ENCODE measurements around the gene E2F4. TPM values are rescaled to one million over a fixed set of nuclear protein-coding genes. Genes with fewer than 3 reads are reported as not detected.

The E2F4 gene
- total RNA-seq, 1 donor from 2014 or later: 66.5 TPM

DNA sequence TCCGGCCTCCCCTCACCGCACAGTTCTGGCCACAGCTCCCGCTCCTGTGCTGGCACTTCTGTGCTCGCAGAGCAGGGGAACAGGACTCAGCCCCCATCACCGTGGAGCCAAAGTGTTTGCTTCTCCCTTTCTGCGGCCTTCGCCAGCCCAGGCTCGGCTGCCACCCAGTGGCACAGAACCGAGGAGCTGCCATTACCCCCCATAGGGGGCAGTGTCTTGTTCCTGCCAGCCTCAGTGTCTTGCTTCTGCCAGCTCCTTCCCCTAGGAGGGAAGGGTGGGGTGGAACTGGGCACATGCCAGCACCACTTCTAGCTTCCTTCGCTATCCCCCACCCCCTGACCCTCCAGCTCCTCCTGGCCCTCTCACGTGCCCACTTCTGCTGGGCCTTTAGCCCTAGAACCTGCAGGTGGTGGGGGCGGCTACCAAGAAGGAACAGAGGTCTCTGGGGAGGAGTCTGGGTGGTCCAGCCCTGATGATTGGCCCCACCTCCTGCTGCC, 6.3 kb downstream of the E2F4 start:
- Histone ChIP-seq H3K9me3 (no peaks in the 10 kb centered on the region), H3K4me1 (peaks cover 24% of the 10 kb centered on the region), H3K36me3 (peaks cover 81% of the 10 kb centered on the region), H3K27ac (peak overlapping the region; percentile 71), H3K27me3 (ENCODE audit: low read depth) (no peaks in the 10 kb centered on the region), H3K4me3 (no peak overlapping the region)
- ATAC-seq: peak; percentile 54 to 69
- TF ChIP-seq, protein P1, sequence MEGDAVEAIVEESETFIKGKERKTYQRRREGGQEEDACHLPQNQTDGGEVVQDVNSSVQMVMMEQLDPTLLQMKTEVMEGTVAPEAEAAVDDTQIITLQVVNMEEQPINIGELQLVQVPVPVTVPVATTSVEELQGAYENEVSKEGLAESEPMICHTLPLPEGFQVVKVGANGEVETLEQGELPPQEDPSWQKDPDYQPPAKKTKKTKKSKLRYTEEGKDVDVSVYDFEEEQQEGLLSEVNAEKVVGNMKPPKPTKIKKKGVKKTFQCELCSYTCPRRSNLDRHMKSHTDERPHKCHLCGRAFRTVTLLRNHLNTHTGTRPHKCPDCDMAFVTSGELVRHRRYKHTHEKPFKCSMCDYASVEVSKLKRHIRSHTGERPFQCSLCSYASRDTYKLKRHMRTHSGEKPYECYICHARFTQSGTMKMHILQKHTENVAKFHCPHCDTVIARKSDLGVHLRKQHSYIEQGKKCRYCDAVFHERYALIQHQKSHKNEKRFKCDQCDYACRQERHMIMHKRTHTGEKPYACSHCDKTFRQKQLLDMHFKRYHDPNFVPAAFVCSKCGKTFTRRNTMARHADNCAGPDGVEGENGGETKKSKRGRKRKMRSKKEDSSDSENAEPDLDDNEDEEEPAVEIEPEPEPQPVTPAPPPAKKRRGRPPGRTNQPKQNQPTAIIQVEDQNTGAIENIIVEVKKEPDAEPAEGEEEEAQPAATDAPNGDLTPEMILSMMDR (IDR thresholded peaks at IDR 0.05): peak; percentile 63
- intact Hi-C loops (cut with DNase I): no loop called here
- peak; percentile 70 for DNase-seq

DNA sequence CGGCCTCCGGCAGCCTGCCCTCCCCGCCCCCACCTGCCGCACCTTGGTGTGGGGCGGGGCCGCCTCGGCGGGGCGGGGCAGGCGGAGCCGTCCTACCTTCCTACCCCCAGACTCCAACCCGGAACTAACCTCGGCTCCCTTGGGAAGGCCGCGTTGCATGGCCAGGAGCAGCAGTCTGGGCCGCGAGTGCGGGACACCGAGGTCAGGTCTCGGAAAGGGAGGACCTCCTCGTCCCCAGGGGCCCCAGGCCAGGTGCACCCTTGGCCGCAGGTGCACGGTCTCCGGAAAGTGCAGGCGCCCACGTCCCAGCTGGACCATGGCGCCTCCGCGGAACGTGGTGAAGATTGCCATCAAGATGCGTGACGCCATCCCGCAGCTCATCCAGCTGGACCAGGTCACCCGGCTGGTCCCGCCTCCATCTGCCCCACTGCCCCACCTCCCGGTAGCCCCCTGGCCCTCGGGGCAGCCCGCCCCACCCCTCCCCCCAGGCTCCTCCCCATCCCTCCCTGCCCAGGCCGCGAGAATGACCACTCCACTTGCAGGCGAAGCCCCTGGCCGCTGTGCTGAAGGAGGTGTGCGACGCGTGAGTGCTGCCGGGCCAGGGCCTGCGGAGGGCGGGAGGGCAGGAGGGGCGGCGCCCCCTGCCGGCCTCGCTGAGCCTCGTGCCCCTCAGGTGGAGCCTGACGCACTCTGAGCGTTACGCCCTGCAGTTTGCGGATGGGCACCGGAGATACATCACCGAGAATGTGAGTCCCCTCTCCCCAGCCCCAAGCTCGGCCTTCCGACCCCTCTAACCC, 7.3 kb downstream of the E2F4 start, which contains the start of gene ELMO3:
Gene ELMO3, plus strand, starts transcription at position 121 of the 797 bp plus-strand sequence. Its CDS starts 196 bp downstream, at position 317.
- H3K27ac ChIP-seq: peak within 1 kb of the TSS; percentile 71
- TF ChIP-seq, protein P1 (IDR thresholded peaks at IDR 0.05): peak; percentile 42
- intact Hi-C loops (cut with DNase I): no loop called here
- no peaks in the 10 kb centered on the region for H3K9me3 ChIP-seq
- ATAC-seq (peak; percentile 87 to 92), DNase-seq (peak; percentile 77)
- peak within 1 kb of the TSS; percentile 58 for H3K4me3 ChIP-seq
- H3K4me1 ChIP-seq: peaks cover 15% of the 10 kb centered on the region
- peaks cover 81% of the 10 kb centered on the region for H3K36me3 ChIP-seq
- H3K27me3 ChIP-seq (ENCODE audit: low read depth): no peaks in the 10 kb centered on the region

DNA sequence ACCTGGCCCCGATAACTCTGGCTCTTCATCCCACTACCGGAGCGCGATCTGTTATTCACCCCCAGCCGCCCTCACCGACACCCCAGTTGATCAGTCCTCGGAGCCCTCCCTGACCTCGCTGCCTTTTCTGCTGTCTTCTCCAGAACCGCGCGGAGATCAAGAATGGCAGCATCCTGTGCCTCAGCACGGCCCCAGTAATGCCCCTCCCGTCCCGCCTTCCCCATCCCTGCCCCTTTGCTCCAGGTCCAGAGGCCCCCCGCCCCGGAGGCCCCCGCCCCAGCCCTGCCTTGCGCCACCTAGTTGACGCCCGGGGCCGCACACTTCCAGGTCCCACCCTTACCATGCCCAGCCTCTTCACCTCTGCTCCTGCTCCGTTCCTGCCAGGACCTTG, 7.8 kb downstream of the E2F4 start:
- H3K4me1 ChIP-seq: peaks cover 13% of the 10 kb centered on the region
- DNase-seq: no peak
- no peaks in the 10 kb centered on the region for H3K27me3 ChIP-seq (ENCODE audit: low read depth)
- no peak overlapping the region for H3K27ac ChIP-seq
- H3K9me3 ChIP-seq: no peaks in the 10 kb centered on the region
- ATAC-seq: peak; percentile 37 to 47
- intact Hi-C loops (cut with DNase I): no loop called here
- H3K36me3 ChIP-seq: peaks cover 76% of the 10 kb centered on the region
- peak overlapping the region; percentile 58 for H3K4me3 ChIP-seq
- TF ChIP-seq, protein P1 (IDR thresholded peaks at IDR 0.05): no peak

DNA sequence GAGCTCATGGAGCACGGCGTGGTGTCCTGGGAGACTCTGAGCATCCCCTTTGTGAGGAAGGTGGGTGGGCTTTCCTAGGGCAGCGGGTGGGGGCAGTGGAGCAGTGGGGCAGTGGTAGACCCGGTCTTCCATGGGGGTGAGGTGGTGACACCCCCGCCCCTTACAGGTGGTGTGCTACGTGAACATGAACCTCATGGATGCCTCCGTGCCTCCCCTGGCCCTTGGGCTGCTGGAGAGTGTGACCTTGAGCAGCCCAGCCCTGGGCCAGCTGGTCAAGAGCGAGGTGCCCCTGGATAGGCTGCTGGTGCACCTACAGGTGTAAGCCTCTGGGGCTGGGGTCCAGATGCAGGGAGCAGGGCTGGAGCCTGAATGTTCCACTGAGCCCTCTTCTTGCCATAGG, 8.5 kb downstream of the E2F4 start:
- TF ChIP-seq, protein P1 (IDR thresholded peaks at IDR 0.05): no peak
- Histone ChIP-seq H3K27me3 (ENCODE audit: low read depth) (no peaks in the 10 kb centered on the region), H3K4me3 (no peak overlapping the region), H3K36me3 (peaks cover 69% of the 10 kb centered on the region), H3K27ac (no peak overlapping the region), H3K9me3 (no peaks in the 10 kb centered on the region), H3K4me1 (peaks cover 13% of the 10 kb centered on the region)
- ATAC-seq (no peak), DNase-seq (no peak)
- intact Hi-C loops (cut with DNase I): no loop called here

DNA sequence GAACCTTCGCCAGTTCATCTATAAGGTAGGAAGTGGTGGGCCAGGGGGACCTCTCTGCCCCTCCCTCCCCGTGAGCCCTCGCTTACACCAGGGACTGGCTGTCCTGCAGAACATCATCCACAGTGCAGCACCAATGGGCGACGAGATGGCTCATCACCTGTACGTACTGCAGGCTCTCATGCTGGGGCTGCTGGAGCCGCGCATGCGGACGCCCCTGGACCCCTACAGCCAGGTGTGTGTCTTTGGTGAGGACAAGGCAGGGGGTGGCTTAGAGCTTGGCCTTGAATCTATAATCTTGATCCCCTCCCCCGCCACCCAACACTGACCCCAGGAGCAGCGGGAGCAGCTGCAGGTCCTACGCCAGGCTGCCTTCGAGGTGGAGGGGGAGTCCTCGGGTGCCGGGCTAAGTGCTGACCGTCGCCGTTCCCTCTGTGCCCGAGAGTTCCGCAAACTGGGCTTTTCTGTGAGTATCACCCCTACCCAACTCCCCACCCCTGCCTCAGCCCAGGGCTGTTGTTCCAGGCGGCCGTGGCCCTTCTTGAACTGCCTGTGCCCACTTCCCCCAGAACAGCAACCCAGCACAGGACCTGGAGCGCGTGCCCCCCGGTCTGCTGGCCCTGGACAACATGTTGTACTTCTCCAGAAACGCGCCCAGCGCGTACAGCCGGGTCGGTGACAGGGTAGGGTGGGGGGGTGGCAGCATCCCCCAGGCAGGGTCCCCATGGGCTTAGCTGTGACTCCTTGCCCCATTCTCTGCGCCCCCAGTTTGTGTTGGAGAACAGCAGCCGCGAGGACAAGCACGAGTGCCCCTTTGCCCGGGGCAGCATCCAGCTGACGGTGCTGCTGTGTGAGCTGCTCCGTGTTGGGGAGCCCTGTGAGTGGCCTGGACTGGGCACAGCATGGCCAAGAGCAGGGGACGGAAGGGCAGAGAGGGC, 9.7 kb downstream of the E2F4 start:
- DNase-seq: no peak
- peaks cover 58% of the 10 kb centered on the region for H3K36me3 ChIP-seq
- intact Hi-C loops (cut with DNase I): no loop called here

More for the DNA sequence above, 9.7 kb downstream of the E2F4 start:
- Histone ChIP-seq H3K27me3 (ENCODE audit: low read depth) (no peaks in the 10 kb centered on the region), H3K4me1 (peaks cover 13% of the 10 kb centered on the region), H3K9me3 (no peaks in the 10 kb centered on the region), H3K27ac (no peak overlapping the region), H3K4me3 (no peak overlapping the region)
- no peak for ATAC-seq
- TF ChIP-seq, protein P1 (IDR thresholded peaks at IDR 0.05): no peak
